Suprapubic skin (tissue), 4 donors: ENCODE data around the gene MCAT. TPM values are rescaled to one million over a fixed set of nuclear protein-coding genes. Genes with fewer than 3 reads are reported as not detected.
"Not testable (repeated sequence)": the region's sequence is repeated elsewhere in the genome, so short reads cannot be mapped to it uniquely, and the experiment has no call there.

Experiments used
- DNase-seq, 2 donors: peaks; one replicate each; pipeline ENCODE4 v3.0.0-alpha.2; 2019; ENCODE audit warnings: low spot score in 2 of 2
- H3K27ac ChIP-seq: fragments of 200-600 bp; sonication (generic); one replicate; pipeline ENCODE4 v1.5.1; 2019
- H3K27me3 ChIP-seq: fragments of 200-600 bp; sonication (generic); one replicate; pipeline ENCODE4 v1.5.1; 2019
- H3K36me3 ChIP-seq: fragments of 200-600 bp; sonication (generic); one replicate; pipeline ENCODE4 v1.5.1; 2019
- H3K4me1 ChIP-seq: fragments of 200-600 bp; sonication (generic); one replicate; pipeline ENCODE4 v1.5.1; 2019
- H3K4me3 ChIP-seq: fragments of 200-600 bp; sonication (generic); one replicate; pipeline ENCODE4 v1.5.1; 2019; ENCODE audit warnings: mild to moderate bottlenecking
- H3K9me3 ChIP-seq: fragments of 200-600 bp; sonication (generic); one replicate; pipeline ENCODE4 v1.5.1; 2019
- EP300 ChIP-seq: sonication (generic); formaldehyde crosslinking; IDR thresholded peaks from one replicate; pipeline ENCODE4 v1.6.1; 2017; ENCODE audit warnings: antibody characterized with exemption
- POLR2A ChIP-seq, 2 donors: fragments of 450-650 bp; IDR thresholded peaks; one replicate each; pipeline ENCODE4 v1.6.1; 2017; ENCODE audit warnings: antibody characterized with exemption in 2 of 2, mild to moderate bottlenecking in 2 of 2, moderate library complexity in 2 of 2
- POLR2AphosphoS5 ChIP-seq, 3 donors: sonication (generic); formaldehyde crosslinking; IDR thresholded peaks; one replicate each; pipeline ENCODE4 v1.6.1; 2017; ENCODE audit warnings: antibody characterized with exemption in 3 of 3
- WGBS: methylation state at CpG from one replicate; pipeline ENCODE4 v1.1.5; 2018; 5-methylcytosine and 5-hydroxymethylcytosine counted together
- total RNA-seq, 4 donors: library from RNA; depleted of rRNA; stranded (reverse); fragments of >200 nt; gene quantifications; one replicate each; pipeline ENCODE4 v1.1.0, GENCODE V29; 2016
- TF ChIP-seq, protein P1 (sequence below), 2 donors: fragments of 200-600 bp in 1 of 2; fragments of 450-650 bp in 1 of 2; sonication (generic) in 1 of 2; IDR thresholded peaks; one replicate each; pipeline ENCODE4 v1.5.1; 2016 to 2019; ENCODE audit warnings: antibody characterized with exemption in 2 of 2, mild to moderate bottlenecking in 1 of 2, moderate library complexity in 1 of 2

The MCAT gene
- total RNA-seq, 4 donors from 2014 or later, result 21.1 to 38.0 (median 25.2) TPM

DNA sequence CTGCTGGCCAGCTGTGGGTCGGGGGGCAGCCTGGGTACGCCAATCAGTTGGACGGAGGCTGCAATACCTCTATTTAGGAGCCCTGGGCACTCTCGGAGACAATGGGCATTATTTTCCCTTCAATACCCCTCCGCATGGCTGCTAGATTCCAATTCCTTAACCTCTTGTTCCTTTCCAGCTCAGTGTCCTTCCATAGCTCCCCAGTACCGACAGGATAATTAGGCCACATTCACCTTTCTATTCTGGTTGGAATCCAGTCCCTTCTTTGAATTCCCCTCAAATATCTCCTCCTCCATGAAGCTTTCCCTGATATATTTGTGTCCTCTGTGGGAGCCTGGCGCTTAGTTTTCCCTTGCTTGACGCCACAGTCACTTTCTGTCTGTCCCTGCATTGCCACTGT is 36.9 kb downstream of the MCAT start:
- Histone ChIP-seq H3K9me3 (no peaks in the 10 kb centered on the region), H3K27me3 (peaks cover 9% of the 10 kb centered on the region), H3K4me1 (peaks cover 16% of the 10 kb centered on the region), H3K27ac (no peak overlapping the region), H3K4me3 (no peak overlapping the region), H3K36me3 (no peaks in the 10 kb centered on the region)
- TF ChIP-seq POLR2AphosphoS5 (IDR thresholded peaks at IDR 0.05) (no peak), POLR2A (IDR thresholded peaks at IDR 0.05) (no peak), EP300 (no peak)
- TF ChIP-seq, protein P1, sequence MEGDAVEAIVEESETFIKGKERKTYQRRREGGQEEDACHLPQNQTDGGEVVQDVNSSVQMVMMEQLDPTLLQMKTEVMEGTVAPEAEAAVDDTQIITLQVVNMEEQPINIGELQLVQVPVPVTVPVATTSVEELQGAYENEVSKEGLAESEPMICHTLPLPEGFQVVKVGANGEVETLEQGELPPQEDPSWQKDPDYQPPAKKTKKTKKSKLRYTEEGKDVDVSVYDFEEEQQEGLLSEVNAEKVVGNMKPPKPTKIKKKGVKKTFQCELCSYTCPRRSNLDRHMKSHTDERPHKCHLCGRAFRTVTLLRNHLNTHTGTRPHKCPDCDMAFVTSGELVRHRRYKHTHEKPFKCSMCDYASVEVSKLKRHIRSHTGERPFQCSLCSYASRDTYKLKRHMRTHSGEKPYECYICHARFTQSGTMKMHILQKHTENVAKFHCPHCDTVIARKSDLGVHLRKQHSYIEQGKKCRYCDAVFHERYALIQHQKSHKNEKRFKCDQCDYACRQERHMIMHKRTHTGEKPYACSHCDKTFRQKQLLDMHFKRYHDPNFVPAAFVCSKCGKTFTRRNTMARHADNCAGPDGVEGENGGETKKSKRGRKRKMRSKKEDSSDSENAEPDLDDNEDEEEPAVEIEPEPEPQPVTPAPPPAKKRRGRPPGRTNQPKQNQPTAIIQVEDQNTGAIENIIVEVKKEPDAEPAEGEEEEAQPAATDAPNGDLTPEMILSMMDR (IDR thresholded peaks at IDR 0.05), result no peak
- WGBS, result 87% methylated on average over 8 of the region's 8 CpGs
- DNase-seq, result no peak

DNA sequence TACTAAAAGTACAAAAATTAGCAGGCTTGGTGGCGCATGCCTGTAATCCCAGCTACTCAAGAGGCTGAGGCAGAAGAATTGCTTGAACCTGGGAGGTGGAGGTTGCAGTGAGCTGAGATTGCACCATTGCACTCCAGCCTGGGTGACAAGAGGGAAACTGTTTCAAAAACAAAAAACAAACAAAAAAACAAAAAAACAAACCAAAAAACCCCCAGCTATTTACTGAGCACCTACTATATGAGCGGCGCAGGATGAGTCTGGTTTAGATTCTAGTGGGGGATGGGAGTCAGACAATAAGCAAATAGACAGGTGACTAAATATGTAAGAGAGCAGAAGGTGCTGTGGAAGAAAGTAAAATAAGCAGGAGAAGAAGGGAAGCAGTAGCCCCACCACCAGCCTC is 38.2 kb downstream of the MCAT start:
- not testable (repeated sequence) for DNase-seq, H3K4me1 ChIP-seq, H3K27ac ChIP-seq, H3K9me3 ChIP-seq, H3K27me3 ChIP-seq, H3K36me3 ChIP-seq, H3K4me3 ChIP-seq
- WGBS, result 90% methylated on average over 3 of the region's 3 CpGs

DNA sequence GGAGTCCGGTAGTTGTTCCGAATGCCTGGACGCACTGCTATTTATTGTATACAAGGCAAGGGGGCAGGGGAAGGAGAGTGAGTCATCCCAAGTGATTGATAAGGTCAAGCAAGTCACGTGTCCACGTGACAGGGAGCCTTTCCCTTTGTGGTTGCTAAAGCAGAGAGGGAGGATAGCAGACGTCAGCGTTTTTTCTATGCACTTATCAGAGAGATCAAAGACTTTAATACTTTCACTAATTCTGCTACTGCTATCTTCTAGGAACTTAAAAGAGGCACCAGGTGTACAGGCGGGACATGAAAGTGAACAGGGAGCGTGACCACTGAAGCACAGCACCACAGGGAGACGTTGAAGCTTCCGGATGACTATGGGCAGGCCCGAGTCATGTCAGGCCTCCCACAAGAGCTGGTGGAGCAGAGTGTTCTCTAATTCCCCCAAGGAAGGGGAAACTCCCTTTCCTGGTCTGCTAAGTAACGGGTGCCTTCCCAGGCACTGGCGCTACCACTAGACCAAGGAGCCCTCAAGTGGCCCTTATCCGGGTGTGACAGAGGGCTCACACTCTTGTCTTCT is 39.1 kb downstream of the MCAT start:
- not testable (repeated sequence) for H3K4me1 ChIP-seq, H3K36me3 ChIP-seq, H3K9me3 ChIP-seq, H3K27ac ChIP-seq, DNase-seq, H3K27me3 ChIP-seq, H3K4me3 ChIP-seq
- 27% methylated on average over 15 of the region's 15 CpGs for WGBS

DNA sequence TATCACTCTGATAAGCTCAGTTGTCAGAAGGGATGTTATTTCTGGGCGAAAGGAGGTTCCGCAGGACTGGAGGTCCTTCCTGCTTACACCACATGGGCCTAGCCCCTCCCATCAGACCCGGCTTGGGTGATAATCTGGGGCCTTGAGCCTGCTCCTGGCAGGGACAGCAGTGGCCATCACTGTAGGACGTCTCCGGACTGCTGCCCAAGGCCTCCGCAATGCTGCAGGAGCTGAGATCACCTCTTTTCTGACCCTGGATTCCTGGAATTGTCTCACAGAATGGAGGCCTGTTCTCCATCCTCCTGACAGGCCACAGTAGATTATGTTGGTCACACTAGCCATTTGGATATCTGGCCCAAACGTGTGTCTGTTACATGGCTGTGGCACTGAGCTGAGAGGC is 41.9 kb downstream of the MCAT start:
- Histone ChIP-seq H3K36me3 (no peaks in the 10 kb centered on the region), H3K9me3 (peaks cover 4% of the 10 kb centered on the region), H3K4me1 (peaks cover 6% of the 10 kb centered on the region), H3K4me3 (no peak overlapping the region), H3K27ac (no peak overlapping the region), H3K27me3 (no peaks in the 10 kb centered on the region)
- no peak for DNase-seq
- TF ChIP-seq POLR2AphosphoS5 (IDR thresholded peaks at IDR 0.05) (no peak), EP300 (no peak), POLR2A (IDR thresholded peaks at IDR 0.05) (no peak)
- TF ChIP-seq, protein P1 (IDR thresholded peaks at IDR 0.05), result no peak
- WGBS, result 82% methylated on average over 6 of the region's 7 CpGs

DNA sequence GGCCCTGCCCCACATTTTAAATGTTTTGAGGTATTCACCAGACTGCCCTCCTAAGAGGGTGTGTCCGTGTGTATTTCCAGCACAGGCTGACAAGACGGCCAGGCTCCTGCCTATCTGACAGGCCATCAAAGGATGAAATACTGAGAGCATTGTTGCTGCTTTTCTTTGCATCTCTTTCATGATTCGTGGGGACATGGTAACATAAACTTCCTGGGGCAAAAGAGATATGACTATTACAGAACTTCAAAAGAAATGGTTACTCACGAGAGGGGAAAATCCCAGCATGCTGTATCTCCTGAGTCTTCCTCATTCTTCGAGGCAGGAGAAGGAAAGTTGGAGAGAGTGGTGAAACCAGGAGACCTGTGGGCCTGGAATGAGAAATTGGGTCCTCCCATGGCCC is 43.0 kb downstream of the MCAT start:
- Histone ChIP-seq H3K27ac (no peak overlapping the region), H3K36me3 (no peaks in the 10 kb centered on the region), H3K27me3 (no peaks in the 10 kb centered on the region), H3K4me1 (peaks cover 6% of the 10 kb centered on the region), H3K9me3 (peaks cover 4% of the 10 kb centered on the region), H3K4me3 (no peak overlapping the region)
- WGBS, result 37% methylated on average over 5 of the region's 5 CpGs
- no peak for DNase-seq
- no peak for TF ChIP-seq POLR2A (IDR thresholded peaks at IDR 0.05)
- no peak for TF ChIP-seq EP300
- TF ChIP-seq, protein P1 (IDR thresholded peaks at IDR 0.05), result no peak
- no peak for TF ChIP-seq POLR2AphosphoS5 (IDR thresholded peaks at IDR 0.05)

DNA sequence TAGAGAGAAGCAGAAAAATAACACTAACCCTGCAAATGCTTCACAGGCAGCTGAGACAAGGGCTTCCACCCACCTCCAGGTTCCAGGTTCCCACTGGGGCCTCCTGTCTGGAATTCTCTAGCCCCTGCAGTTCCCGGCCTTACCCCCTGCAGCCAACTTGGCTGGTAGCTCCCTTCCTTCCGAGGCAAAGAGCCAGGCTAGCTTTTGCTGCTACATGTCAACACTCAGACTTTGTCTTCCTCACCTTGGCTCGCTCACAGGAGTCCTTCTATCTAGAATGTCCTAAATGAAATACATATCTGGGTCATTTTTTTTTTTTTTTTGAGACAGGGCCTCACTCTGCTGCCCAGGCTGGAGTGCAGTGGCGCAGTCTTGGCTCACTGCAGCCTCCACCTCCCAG is 44.1 kb downstream of the MCAT start:
- Histone ChIP-seq H3K4me1 (peaks cover 11% of the 10 kb centered on the region), H3K27me3 (no peaks in the 10 kb centered on the region), H3K27ac (no peak overlapping the region), H3K9me3 (peaks cover 4% of the 10 kb centered on the region), H3K36me3 (no peaks in the 10 kb centered on the region), H3K4me3 (no peak overlapping the region)
- TF ChIP-seq EP300, result no peak
- TF ChIP-seq, protein P1 (IDR thresholded peaks at IDR 0.05), result no peak
- TF ChIP-seq POLR2AphosphoS5 (IDR thresholded peaks at IDR 0.05), result no peak
- no peak for TF ChIP-seq POLR2A (IDR thresholded peaks at IDR 0.05)
- no peak for DNase-seq
- 42% methylated on average over 4 of the region's 4 CpGs for WGBS
